Memory B cell (primary cell): ENCODE data around the gene COBL.

Experiments used
- ATAC-seq: fragments of 150-1000 bp; cut with Tn5 transposase; 2 replicates; pipeline ENCODE4 v1.10.0; 2021; ENCODE audit warnings: low read depth, mild to moderate bottlenecking, moderate library complexity
- DNase-seq, 2 donors: peaks; one replicate each; pipeline ENCODE4 v3.0.0; 2022; ENCODE audit warnings: low spot score in 2 of 2
- H3K27ac Mint-ChIP-seq: one replicate; pipeline ENCODE4 v1.8.0; 2022; ENCODE audit warnings: mild to moderate bottlenecking, moderate library complexity, mixed read lengths
- H3K27me3 Mint-ChIP-seq: one replicate; pipeline ENCODE4 v1.8.0; 2022; ENCODE audit warnings: mixed read lengths
- H3K36me3 Mint-ChIP-seq: one replicate; pipeline ENCODE4 v1.8.0; 2022; ENCODE audit warnings: mild to moderate bottlenecking, mixed read lengths
- H3K4me1 Mint-ChIP-seq: one replicate; pipeline ENCODE4 v1.8.0; 2022; ENCODE audit warnings: mixed read lengths
- H3K4me3 Mint-ChIP-seq: one replicate; pipeline ENCODE4 v1.8.0; 2022; ENCODE audit warnings: mild to moderate bottlenecking, moderate library complexity, mixed read lengths
- H3K9me3 Mint-ChIP-seq: one replicate; pipeline ENCODE4 v1.8.0; 2022; ENCODE audit warnings: mixed read lengths

The COBL gene

DNA sequence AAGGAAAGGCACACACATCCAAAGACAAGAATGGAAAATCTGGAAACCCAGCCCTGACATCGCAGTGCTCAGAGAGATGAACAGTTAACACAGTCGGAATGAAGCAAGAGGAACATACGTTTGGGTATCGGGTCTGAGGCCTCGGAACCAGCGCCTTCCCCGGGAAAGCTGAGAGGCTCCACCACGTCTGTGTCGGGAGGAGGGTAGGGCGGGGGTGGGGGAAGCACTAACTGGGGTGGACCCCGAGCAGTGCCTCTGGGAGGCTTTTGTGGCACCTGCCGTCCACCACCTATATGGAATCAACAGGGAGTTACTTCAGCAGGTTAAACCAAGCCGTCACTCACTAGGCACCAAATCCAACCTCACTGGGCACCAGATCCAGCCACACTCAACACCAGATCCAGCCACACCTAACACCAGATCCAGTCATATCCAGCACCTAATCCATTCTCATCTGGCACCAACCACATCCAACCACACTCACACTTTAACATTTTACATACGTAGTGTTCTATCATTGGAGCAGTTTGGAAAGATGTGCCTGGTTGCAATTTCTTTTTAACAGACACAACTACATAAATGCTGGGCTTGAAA, 233.6 kb downstream of the COBL start:
- no peak overlapping the region for H3K4me3 Mint-ChIP-seq
- no peak for ATAC-seq
- no peaks in the 10 kb centered on the region for H3K9me3 Mint-ChIP-seq
- H3K27me3 Mint-ChIP-seq: no peaks in the 10 kb centered on the region
- H3K4me1 Mint-ChIP-seq: no peaks in the 10 kb centered on the region
- no peak for DNase-seq
- no peaks in the 10 kb centered on the region for H3K36me3 Mint-ChIP-seq
- H3K27ac Mint-ChIP-seq: no peak overlapping the region

DNA sequence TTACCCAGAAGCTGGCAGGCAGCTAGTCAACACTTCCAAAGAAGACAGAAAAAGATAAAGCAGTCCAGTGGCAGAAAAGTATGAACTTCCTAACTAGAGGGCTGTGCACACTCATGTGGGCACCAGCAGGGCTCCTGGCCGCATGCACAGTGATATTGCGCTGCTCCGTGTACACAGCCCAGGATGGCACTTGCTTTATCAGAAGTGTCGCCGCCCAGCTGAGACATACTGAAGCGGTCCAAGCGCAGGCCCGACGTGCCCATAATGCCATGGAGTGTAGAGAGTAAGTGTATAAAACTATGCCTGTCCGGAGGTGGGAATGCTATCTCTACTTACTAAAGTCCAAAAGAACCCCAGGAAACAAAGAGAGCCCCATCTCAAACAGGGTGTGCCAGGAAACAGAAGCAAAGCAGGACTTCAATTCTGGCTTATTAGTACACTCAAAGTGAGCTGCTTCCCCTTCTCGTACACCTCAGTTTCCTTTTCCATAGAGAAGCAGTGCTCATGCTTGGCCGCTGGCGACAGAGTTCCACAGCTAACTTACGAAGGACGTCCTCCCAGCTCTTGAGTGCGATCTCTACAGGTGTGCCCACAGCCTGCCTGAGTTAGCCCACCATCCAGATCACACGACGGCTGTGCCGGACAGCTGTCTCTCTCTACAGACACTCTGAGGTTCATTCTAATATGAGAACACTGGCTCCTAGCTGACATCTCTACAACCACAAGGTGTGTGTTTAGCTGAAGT, 234.3 kb downstream of the COBL start:
- H3K4me3 Mint-ChIP-seq: no peak overlapping the region
- no peaks in the 10 kb centered on the region for H3K4me1 Mint-ChIP-seq
- no peak overlapping the region for H3K27ac Mint-ChIP-seq
- ATAC-seq (no peak), DNase-seq (no peak)
- no peaks in the 10 kb centered on the region for H3K36me3 Mint-ChIP-seq
- no peaks in the 10 kb centered on the region for H3K9me3 Mint-ChIP-seq
- H3K27me3 Mint-ChIP-seq: no peaks in the 10 kb centered on the region

DNA sequence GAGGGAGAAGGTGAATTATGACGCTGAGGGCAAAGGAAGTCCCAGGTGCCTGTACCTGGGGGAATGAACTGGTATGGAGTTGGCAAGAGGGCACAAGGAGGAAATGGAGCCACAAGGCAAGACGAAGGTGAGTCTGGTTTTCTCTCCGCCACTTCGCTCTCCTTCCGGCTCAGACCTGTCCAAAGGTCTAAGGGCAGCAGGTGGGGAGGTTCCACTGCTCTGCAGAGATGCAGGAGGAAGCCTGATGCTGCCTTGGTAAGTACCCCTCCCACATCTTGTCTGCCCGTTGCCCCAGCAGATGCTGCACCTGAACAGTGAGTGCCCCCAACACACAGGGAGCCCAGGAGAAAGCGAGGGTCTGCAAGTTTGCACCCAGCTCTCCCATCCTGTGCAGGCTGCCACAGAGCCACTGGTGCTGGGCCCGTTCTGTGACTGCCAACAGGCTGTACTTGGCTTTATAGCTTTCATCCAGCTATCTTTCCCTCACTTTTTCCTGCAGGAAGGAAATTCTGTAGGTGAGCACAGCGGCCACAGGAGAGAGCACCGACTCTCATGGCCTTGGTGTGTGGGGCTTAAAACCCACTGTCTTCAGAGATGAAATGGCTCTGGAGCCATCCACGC, 235.2 kb downstream of the COBL start:
- ATAC-seq: no peak
- H3K36me3 Mint-ChIP-seq: no peaks in the 10 kb centered on the region
- H3K27me3 Mint-ChIP-seq: no peaks in the 10 kb centered on the region
- H3K9me3 Mint-ChIP-seq: no peaks in the 10 kb centered on the region
- DNase-seq: no peak
- H3K4me3 Mint-ChIP-seq: no peak overlapping the region
- no peak overlapping the region for H3K27ac Mint-ChIP-seq
- no peaks in the 10 kb centered on the region for H3K4me1 Mint-ChIP-seq

DNA sequence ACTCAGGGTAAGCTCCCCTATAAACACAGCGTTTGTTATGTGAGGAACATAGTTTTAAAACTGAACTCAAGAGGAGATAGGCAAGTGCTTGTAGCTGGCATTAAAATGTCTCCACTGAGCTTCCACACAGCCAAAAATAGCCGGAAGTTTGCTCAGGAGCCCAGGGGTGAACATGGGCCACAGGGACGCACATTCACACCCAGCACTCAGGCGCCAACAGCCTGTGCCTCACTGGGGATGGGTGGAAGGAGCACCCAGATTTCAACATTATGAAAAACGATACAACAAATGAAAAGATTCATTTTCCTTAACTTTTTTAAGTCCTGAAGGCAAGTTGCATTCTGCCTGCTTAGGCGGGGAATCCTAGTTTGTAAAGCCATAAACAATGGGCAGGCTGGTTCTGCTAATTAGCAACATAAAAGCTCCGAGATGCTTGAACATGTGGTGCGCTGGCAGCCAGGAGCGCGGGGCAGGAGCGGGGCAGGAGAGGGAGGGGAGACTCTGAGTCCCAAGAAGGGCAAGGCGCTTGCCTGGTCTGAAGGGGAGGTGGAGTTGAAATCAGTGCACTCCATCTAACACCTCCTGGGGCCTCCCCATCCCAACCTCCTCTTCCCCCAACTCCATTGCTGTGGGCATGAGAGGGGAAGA, 235.9 kb downstream of the COBL start:
- Mint-ChIP-seq H3K4me1 (no peaks in the 10 kb centered on the region), H3K4me3 (no peak overlapping the region), H3K27me3 (no peaks in the 10 kb centered on the region), H3K9me3 (no peaks in the 10 kb centered on the region), H3K36me3 (no peaks in the 10 kb centered on the region), H3K27ac (no peak overlapping the region)
- DNase-seq (no peak), ATAC-seq (no peak)

DNA sequence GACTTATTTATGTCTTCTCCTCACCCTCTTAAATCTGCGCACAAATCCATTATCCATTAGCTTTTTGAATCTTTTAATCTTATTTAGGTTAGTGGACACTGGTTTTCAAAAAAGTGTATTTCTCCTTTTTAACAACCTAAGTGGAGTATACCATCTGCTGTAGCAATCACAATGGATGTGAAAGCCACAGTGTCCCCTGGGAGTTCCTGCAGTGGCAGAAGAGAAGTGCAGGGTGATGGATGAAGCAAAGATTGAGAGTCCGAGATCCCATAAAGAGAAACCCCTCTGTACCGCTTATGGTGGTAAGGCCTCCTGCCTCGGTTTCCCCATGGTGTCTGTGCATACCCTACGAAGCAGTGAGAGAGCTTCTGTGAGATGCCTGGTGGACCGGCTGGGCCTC, 236.4 kb downstream of the COBL start:
- Mint-ChIP-seq H3K4me3 (no peak overlapping the region), H3K27ac (no peak overlapping the region)
- no peak for ATAC-seq

DNA sequence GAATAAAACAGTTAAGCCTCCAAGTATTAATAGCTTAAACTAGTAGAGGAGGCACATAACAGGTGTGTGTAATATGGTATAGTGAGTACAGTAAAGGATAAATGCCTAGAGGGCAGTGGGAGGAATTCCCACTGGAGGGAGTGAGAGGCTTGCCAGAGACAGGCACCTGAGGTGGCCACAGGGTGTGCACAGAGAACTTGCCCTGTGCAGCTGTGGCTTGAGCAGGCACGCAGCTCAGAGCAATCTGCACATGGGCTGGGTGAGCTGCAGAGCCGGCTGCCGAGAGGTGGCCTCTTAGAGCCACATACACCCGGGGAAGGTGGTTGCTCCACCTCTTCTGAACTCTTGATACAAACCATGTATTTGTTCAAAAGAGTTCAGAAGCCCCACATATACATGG, 237.1 kb downstream of the COBL start:
- Mint-ChIP-seq H3K9me3 (no peaks in the 10 kb centered on the region), H3K27me3 (no peaks in the 10 kb centered on the region), H3K4me1 (no peaks in the 10 kb centered on the region), H3K4me3 (no peak overlapping the region), H3K27ac (no peak overlapping the region), H3K36me3 (no peaks in the 10 kb centered on the region)
- DNase-seq (no peak), ATAC-seq (no peak)

More for the DNA sequence above, 236.4 kb downstream of the COBL start:
- Mint-ChIP-seq H3K36me3 (no peaks in the 10 kb centered on the region), H3K4me1 (no peaks in the 10 kb centered on the region), H3K9me3 (no peaks in the 10 kb centered on the region), H3K27me3 (no peaks in the 10 kb centered on the region)
- DNase-seq: no peak

DNA sequence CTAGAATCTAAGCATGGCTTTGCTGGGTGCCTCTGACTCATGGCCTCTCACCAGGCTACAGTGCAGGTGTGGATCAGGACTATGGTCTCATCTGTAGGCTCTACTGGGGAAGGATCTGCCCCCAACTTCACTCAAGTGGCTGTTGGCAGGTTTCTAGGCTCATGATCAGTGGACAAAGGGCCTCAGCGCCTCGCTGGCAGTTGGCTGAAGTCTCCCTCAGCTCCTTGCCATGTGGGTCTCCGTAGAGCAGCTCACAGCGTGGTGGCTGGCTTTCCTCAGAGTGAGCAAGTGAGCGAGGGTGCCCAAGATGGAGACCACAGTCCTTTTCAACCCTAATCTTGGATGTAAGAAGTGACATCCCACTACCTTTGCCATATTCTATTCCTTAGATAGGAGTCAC, 238.0 kb downstream of the COBL start:
- no peaks in the 10 kb centered on the region for H3K9me3 Mint-ChIP-seq
- H3K27me3 Mint-ChIP-seq: no peaks in the 10 kb centered on the region
- H3K27ac Mint-ChIP-seq: no peak overlapping the region
- H3K36me3 Mint-ChIP-seq: no peaks in the 10 kb centered on the region
- ATAC-seq (no peak), DNase-seq (no peak)
- H3K4me1 Mint-ChIP-seq: no peaks in the 10 kb centered on the region
- no peak overlapping the region for H3K4me3 Mint-ChIP-seq

DNA sequence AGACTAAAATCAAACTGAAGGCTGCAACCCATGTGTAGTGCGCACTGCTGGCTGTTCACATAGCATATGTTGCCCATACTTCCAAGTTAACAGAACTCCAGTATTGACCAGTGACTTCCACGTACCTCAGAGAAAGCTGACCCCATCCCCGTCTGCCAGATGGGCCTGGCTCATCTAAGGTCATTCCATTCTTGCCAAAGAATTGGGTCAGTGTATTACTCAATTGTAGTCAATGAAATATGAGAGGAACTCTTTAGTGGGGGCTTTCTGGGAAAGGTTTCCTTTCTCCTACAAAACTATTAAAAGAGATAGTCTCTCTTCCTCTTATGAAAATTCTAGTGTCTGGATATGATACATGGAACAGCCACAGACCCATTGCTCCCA, 238.6 kb downstream of the COBL start:
- Mint-ChIP-seq H3K27me3 (no peaks in the 10 kb centered on the region), H3K27ac (no peak overlapping the region), H3K36me3 (no peaks in the 10 kb centered on the region), H3K9me3 (no peaks in the 10 kb centered on the region), H3K4me3 (no peak overlapping the region), H3K4me1 (no peaks in the 10 kb centered on the region)
- ATAC-seq: no peak
- no peak for DNase-seq

DNA sequence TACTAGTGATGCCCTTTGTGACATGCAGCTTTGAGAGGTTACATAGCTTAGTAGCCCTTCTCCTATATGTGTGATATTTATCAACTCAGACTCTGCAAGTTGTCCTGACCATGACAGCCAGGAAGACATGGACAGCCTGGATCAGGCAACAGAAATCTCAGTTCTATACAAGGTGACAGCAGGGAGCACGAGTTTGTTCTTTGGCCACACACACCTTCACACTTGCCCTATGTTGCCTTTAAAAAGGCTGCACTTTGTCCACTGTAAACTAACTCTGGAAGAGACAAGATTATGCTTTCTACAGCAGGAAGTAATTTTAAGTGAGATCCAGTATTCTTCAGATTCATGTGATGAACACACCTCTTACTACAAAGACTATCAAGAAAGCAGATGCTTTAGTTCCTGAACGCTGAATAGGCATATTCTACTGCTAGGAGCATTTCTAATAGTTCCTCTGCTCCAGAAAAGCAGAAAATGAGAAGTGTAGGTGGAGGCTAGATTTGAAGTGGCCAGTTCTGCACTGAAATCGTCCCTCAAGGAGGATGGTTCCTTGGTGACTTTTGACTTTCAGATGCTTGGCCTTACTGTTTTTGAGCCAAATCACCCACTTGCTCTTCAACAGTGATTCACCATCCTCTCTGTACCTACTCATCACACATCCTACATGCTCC, 239.2 kb downstream of the COBL start:
- ATAC-seq (no peak), DNase-seq (no peak)
- H3K27ac Mint-ChIP-seq: no peak overlapping the region
- no peaks in the 10 kb centered on the region for H3K27me3 Mint-ChIP-seq
- no peaks in the 10 kb centered on the region for H3K4me1 Mint-ChIP-seq
- H3K4me3 Mint-ChIP-seq: no peak overlapping the region
- H3K36me3 Mint-ChIP-seq: no peaks in the 10 kb centered on the region
- no peaks in the 10 kb centered on the region for H3K9me3 Mint-ChIP-seq

DNA sequence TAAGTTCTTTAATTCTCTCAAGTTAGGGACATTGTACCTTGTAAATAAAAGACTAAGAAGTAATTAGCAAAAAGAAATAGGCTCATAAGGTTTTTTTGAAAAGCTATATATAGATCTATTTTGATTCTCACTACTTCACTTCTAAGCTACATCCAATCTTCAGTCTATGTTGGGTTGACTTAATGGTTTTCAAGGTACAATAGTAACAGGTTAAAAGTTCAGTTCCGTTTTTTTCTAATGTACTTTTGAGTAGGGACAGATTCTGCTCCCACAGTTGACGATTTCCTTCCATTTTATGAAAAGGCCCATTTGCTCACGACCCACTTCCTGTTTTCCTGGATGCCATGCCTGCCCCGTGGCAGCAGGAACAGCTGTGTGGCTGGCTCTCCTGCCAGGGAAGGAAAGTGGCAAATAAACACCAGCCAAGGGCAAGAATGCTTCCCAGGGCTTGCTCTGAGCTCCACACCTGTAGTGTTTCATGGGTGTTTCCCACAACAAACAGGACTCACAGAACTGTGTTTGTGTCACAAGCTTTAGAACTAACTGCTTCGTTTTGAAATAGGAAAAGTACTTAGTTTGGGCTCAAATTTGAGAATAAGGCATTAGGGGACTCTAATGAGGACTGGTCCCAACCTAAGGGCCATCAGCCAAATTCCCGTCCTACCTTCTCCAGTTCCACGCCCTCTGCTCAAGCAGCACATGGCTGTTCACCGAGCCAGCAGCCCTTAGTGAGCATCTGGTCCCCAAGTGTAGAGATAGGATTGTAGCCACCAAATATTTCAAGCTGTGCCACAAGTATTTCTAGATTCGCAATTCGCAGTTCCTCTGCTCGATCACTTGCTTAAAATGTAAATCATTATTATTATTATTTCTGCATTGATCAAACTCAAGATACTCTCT, 240.7 kb downstream of the COBL start:
- H3K36me3 Mint-ChIP-seq: no peaks in the 10 kb centered on the region
- no peak overlapping the region for H3K27ac Mint-ChIP-seq
- ATAC-seq: no peak

DNA sequence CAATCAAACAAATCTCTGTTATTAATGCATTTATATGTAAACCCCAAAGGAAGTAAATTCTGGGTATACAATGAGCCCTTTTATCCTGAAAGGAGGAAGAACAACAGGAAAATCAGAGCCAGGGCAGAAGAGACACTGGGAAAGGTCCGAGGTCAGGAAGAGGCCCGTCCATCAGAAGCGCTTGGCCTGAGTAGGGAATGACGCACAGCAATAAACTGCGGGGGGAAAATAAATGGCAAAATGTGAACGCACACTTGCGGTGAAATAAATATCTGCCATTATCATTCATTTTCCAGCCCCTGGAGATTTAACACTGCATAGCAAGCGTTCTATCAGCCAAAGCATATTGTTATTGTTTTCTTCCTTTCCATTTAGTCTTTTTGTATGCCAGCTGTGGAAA, 243.4 kb downstream of the COBL start:
- Mint-ChIP-seq H3K4me3 (no peak overlapping the region), H3K27ac (no peak overlapping the region), H3K9me3 (no peaks in the 10 kb centered on the region), H3K36me3 (no peaks in the 10 kb centered on the region), H3K27me3 (no peaks in the 10 kb centered on the region), H3K4me1 (no peaks in the 10 kb centered on the region)
- DNase-seq (no peak), ATAC-seq (no peak)

More for the DNA sequence above, 240.7 kb downstream of the COBL start:
- H3K27me3 Mint-ChIP-seq: no peaks in the 10 kb centered on the region
- H3K9me3 Mint-ChIP-seq: no peaks in the 10 kb centered on the region
- DNase-seq: no peak
- H3K4me1 Mint-ChIP-seq: no peaks in the 10 kb centered on the region
- no peak overlapping the region for H3K4me3 Mint-ChIP-seq

DNA sequence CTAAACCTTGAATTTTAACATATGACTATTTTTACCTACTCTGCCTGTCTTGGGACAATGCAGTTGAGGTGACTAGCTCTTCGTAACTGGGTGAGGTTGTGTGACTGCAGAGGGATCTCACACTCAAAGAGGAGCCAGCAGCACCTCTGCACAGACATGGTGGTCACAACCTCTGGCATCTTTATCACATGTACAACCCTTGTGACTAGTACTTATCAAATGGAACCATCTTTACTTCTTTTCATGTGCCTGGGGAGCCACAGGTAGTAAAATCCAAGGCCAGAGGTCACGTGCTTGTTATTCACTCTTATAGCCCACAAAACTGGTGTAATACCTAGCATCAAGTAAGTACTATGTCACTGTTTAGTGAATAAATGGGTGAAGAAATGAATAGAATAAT, 244.3 kb downstream of the COBL start:
- Mint-ChIP-seq H3K4me3 (no peak overlapping the region), H3K4me1 (peaks cover 2% of the 10 kb centered on the region), H3K36me3 (no peaks in the 10 kb centered on the region), H3K27ac (no peak overlapping the region), H3K27me3 (no peaks in the 10 kb centered on the region), H3K9me3 (no peaks in the 10 kb centered on the region)
- DNase-seq: no peak
- no peak for ATAC-seq

DNA sequence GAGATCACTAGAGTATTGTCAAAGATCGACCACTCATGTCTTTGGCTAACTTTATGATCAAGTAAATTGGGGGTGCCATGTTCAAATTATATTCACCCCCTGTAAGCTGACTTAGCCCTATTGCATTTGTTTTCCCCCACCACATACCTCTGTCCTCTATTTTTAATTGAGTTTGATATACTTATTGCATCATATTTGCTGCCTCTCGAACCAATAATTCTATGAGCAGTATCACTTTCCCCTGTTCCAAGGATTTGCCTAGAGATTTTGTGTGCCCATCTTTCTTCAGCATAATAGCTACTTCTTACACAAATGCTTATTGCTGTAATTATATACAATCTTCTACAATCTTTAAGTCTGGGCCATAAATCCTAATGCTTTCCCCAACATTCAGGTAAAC, 245.2 kb downstream of the COBL start:
- H3K9me3 Mint-ChIP-seq: no peaks in the 10 kb centered on the region
- H3K27ac Mint-ChIP-seq: no peak overlapping the region
- DNase-seq (no peak), ATAC-seq (no peak)
- H3K4me3 Mint-ChIP-seq: no peak overlapping the region
- no peaks in the 10 kb centered on the region for H3K36me3 Mint-ChIP-seq
- H3K4me1 Mint-ChIP-seq: peaks cover 2% of the 10 kb centered on the region
- no peaks in the 10 kb centered on the region for H3K27me3 Mint-ChIP-seq
